Endothelial cell (in vitro differentiated cells): ENCODE data around the gene CYSTM1. TPM values are rescaled to one million over a fixed set of nuclear protein-coding genes. Genes with fewer than 3 reads are reported as not detected.

ENCODE experiments used
- DNase-seq: peaks from one replicate; pipeline ENCODE4 v3.0.0; 2021; ENCODE audit warnings: low spot score
- H3K27ac Mint-ChIP-seq: one replicate; pipeline ENCODE4 v1.8.0; 2021; ENCODE audit warnings: mixed read lengths, inconsistent platforms; ENCODE audit not compliant: unreplicated experiment
- H3K27me3 Mint-ChIP-seq: one replicate; pipeline ENCODE4 v1.8.0; 2021; ENCODE audit warnings: mild to moderate bottlenecking, moderate library complexity, mixed read lengths, inconsistent platforms; ENCODE audit not compliant: unreplicated experiment
- H3K36me3 Mint-ChIP-seq: one replicate; pipeline ENCODE4 v1.8.0; 2021; ENCODE audit warnings: mild to moderate bottlenecking, low read depth, mixed read lengths, inconsistent platforms; ENCODE audit not compliant: unreplicated experiment
- H3K4me1 Mint-ChIP-seq: one replicate; pipeline ENCODE4 v1.8.0; 2021; ENCODE audit warnings: mild to moderate bottlenecking, mixed read lengths, inconsistent platforms; ENCODE audit not compliant: unreplicated experiment
- H3K4me3 Mint-ChIP-seq: one replicate; pipeline ENCODE4 v1.8.0; 2021; ENCODE audit warnings: mild to moderate bottlenecking, mixed read lengths, inconsistent platforms; ENCODE audit not compliant: unreplicated experiment
- H3K9me3 Mint-ChIP-seq: one replicate; pipeline ENCODE4 v1.8.0; 2021; ENCODE audit warnings: mixed read lengths, inconsistent platforms; ENCODE audit not compliant: unreplicated experiment
- CTCF ChIP-seq: fragments of 200-600 bp; sonication (generic); IDR thresholded peaks from one replicate; pipeline ENCODE4 v1.5.0; 2021; ENCODE audit warnings: antibody characterized with exemption; ENCODE audit not compliant: unreplicated experiment
- total RNA-seq: library from RNA; stranded (reverse); fragmentation: NEBNext Ultra II Directional; extraction: Animal tissue kit (Norgen Biotek cat#: 25700); gene quantifications from one replicate; pipeline ENCODE4 v1.2.1, GENCODE V29; 2021; ENCODE audit not compliant: unreplicated experiment

The CYSTM1 gene
- total RNA-seq, 1 donor from 2014 or later: 21.7 TPM

- peaks cover 14% of the 10 kb centered on the region for H3K4me1 Mint-ChIP-seq
- no peak for DNase-seq
- peaks cover 5% of the 10 kb centered on the region for H3K27me3 Mint-ChIP-seq
- no peak for TF ChIP-seq CTCF
- H3K9me3 Mint-ChIP-seq: no peaks in the 10 kb centered on the region
- H3K27ac Mint-ChIP-seq: no peak overlapping the region
- no peak overlapping the region for H3K4me3 Mint-ChIP-seq
- H3K36me3 Mint-ChIP-seq: peaks cover 6% of the 10 kb centered on the region
Observed at GRCh38 chr5:140219068-140219991, 44.3 kb downstream of the CYSTM1 start.

GRCh38 chr5:140220032-140220697 lies 45.2 kb downstream of the CYSTM1 start:
- Mint-ChIP-seq H3K4me3 (no peak overlapping the region), H3K36me3 (peaks cover 6% of the 10 kb centered on the region), H3K9me3 (no peaks in the 10 kb centered on the region), H3K27me3 (peaks cover 5% of the 10 kb centered on the region), H3K27ac (no peak overlapping the region), H3K4me1 (peaks cover 14% of the 10 kb centered on the region)
- TF ChIP-seq CTCF: no peak
- DNase-seq: no peak

- Mint-ChIP-seq H3K36me3 (peaks cover 6% of the 10 kb centered on the region), H3K27ac (no peak overlapping the region), H3K9me3 (no peaks in the 10 kb centered on the region), H3K4me3 (no peak overlapping the region), H3K4me1 (peaks cover 12% of the 10 kb centered on the region), H3K27me3 (peaks cover 5% of the 10 kb centered on the region)
- no peak for DNase-seq
- no peak for TF ChIP-seq CTCF
Observed at GRCh38 chr5:140220698-140221064, 45.7 kb downstream of the CYSTM1 start.

GRCh38 chr5:140221697-140222223 lies 46.8 kb downstream of the CYSTM1 start:
- Mint-ChIP-seq H3K9me3 (no peaks in the 10 kb centered on the region), H3K4me1 (peaks cover 12% of the 10 kb centered on the region), H3K27me3 (peaks cover 8% of the 10 kb centered on the region), H3K27ac (no peak overlapping the region), H3K36me3 (peaks cover 9% of the 10 kb centered on the region), H3K4me3 (no peak overlapping the region)
- no peak for TF ChIP-seq CTCF
- no peak for DNase-seq
